ENCODE measurements around the gene CYS1.

Gene CYS1

GRCh38 chr2:10123281-10123680, 43.1 kb upstream of the CYS1 start:
- Histone ChIP-seq H3K9me2 (replicated peaks; ENCODE audit: insufficient read depth, low read length) (no peaks in the 10 kb centered on the region), H4K20me1 (ENCODE audit: low read depth, low read length) (peaks cover 32% of the 10 kb centered on the region), H3K36me3 (ENCODE audit: low read length) (peaks cover 48% of the 10 kb centered on the region), H3K27ac (ENCODE audit: low read depth, low read length) (peak overlapping the region; percentile 90), H3K9me3 (ENCODE audit: insufficient read depth, low read length) (no peaks in the 10 kb centered on the region), H2AFZ (ENCODE audit: low read depth, low read length, severe bottlenecking) (no peak overlapping the region), H3F3A (ENCODE audit: insufficient read depth) (peaks cover 62% of the 10 kb centered on the region), H3K27me3 (ENCODE audit: low read length) (no peaks in the 10 kb centered on the region), H3K4me2 (ENCODE audit: low read depth, low read length, poor library complexity, severe bottlenecking) (peak overlapping the region; percentile 92), H3K9ac (ENCODE audit: low read length) (peak overlapping the region; percentile 87), H3K4me3 (ENCODE audit: insufficient read depth, low read length, poor library complexity, severe bottlenecking) (peak overlapping the region; percentile 81), H3K79me2 (ENCODE audit: insufficient read depth, low read length) (peaks cover 75% of the 10 kb centered on the region)
- TF ChIP-seq EZH2phosphoT487 (conservative IDR thresholded peaks at IDR 0.05; ENCODE audit: low read length), result no peak
- TF ChIP-seq CTCF (IDR thresholded peaks at IDR 0.05; ENCODE audit: insufficient read depth, low read length, poor library complexity, severe bottlenecking), result no peak

- Histone ChIP-seq H3K27me3 (ENCODE audit: low read length) (no peaks in the 10 kb centered on the region), H3F3A (ENCODE audit: insufficient read depth) (peaks cover 56% of the 10 kb centered on the region), H2AFZ (ENCODE audit: low read depth, low read length, severe bottlenecking) (no peak within 1 kb of the TSS), H3K4me2 (ENCODE audit: low read depth, low read length, poor library complexity, severe bottlenecking) (peak within 1 kb of the TSS; percentile 92), H3K36me3 (ENCODE audit: low read length) (peaks cover 43% of the 10 kb centered on the region), H3K27ac (ENCODE audit: low read depth, low read length) (peak within 1 kb of the TSS; percentile 90), H3K9me3 (ENCODE audit: insufficient read depth, low read length) (no peaks in the 10 kb centered on the region), H4K20me1 (ENCODE audit: low read depth, low read length) (peaks cover 27% of the 10 kb centered on the region), H3K9me2 (replicated peaks; ENCODE audit: insufficient read depth, low read length) (no peaks in the 10 kb centered on the region), H3K4me3 (ENCODE audit: insufficient read depth, low read length, poor library complexity, severe bottlenecking) (peak within 1 kb of the TSS; percentile 81), H3K9ac (ENCODE audit: low read length) (peak within 1 kb of the TSS; percentile 87), H3K79me2 (ENCODE audit: insufficient read depth, low read length) (peaks cover 70% of the 10 kb centered on the region)
- TF ChIP-seq EZH2phosphoT487 (conservative IDR thresholded peaks at IDR 0.05; ENCODE audit: low read length) (no peak), CTCF (IDR thresholded peaks at IDR 0.05; ENCODE audit: insufficient read depth, low read length, poor library complexity, severe bottlenecking) (no peak)
These were observed 42.5 kb upstream of the CYS1 start, which contains the start of gene RRM2 for GRCh38 chr2:10122500-10123280. Gene RRM2 (plus strand): TSS chr2:10122739. CDS start chr2:10122799, 60 bp downstream.

- peaks cover 39% of the 10 kb centered on the region for H3F3A ChIP-seq (ENCODE audit: insufficient read depth)
- no peaks in the 10 kb centered on the region for H3K9me3 ChIP-seq (ENCODE audit: insufficient read depth, low read length)
- H3K4me3 ChIP-seq (ENCODE audit: insufficient read depth, low read length, poor library complexity, severe bottlenecking), result peak overlapping the region; percentile 81
- H2AFZ ChIP-seq (ENCODE audit: low read depth, low read length, severe bottlenecking), result no peak overlapping the region
- peaks cover 16% of the 10 kb centered on the region for H4K20me1 ChIP-seq (ENCODE audit: low read depth, low read length)
- H3K9me2 ChIP-seq (replicated peaks; ENCODE audit: insufficient read depth, low read length), result no peaks in the 10 kb centered on the region
- H3K4me2 ChIP-seq (ENCODE audit: low read depth, low read length, poor library complexity, severe bottlenecking), result peak overlapping the region; percentile 86
- no peak for TF ChIP-seq EZH2phosphoT487 (conservative IDR thresholded peaks at IDR 0.05; ENCODE audit: low read length)
- TF ChIP-seq CTCF (IDR thresholded peaks at IDR 0.05; ENCODE audit: insufficient read depth, low read length, poor library complexity, severe bottlenecking), result no peak
- H3K36me3 ChIP-seq (ENCODE audit: low read length), result peaks cover 26% of the 10 kb centered on the region
- no peaks in the 10 kb centered on the region for H3K27me3 ChIP-seq (ENCODE audit: low read length)
- peak overlapping the region; percentile 87 for H3K9ac ChIP-seq (ENCODE audit: low read length)
- peak overlapping the region; percentile 90 for H3K27ac ChIP-seq (ENCODE audit: low read depth, low read length)
- peaks cover 53% of the 10 kb centered on the region for H3K79me2 ChIP-seq (ENCODE audit: insufficient read depth, low read length)
These were observed 40.8 kb upstream of the CYS1 start for GRCh38 chr2:10120877-10121574.
